Large intestine (tissue), 3 donors: ENCODE measurements around the gene HOXB7. TPM values are rescaled to one million over a fixed set of nuclear protein-coding genes. Genes with fewer than 3 reads are reported as not detected.

ENCODE experiments used
- DNase-seq, 2 donors: peaks; one replicate each; pipeline versions ENCODE4 v3.0.0 to v3.0.0-alpha.2; 2013
- H3K27ac ChIP-seq: one replicate; pipeline ENCODE4 v1.5.1; 2013; ENCODE audit warnings: low read length
- H3K27me3 ChIP-seq: 2 replicates; pipeline ENCODE4 v1.6.1; 2013; ENCODE audit warnings: low read length; ENCODE audit not compliant: control insufficient read depth, insufficient read depth
- H3K36me3 ChIP-seq: 2 replicates; pipeline ENCODE4 v1.6.1; 2013; ENCODE audit warnings: low read length; ENCODE audit not compliant: control insufficient read depth, insufficient read depth
- H3K4me1 ChIP-seq: one replicate; pipeline ENCODE4 v1.6.1; 2013; ENCODE audit warnings: low read length; ENCODE audit not compliant: control insufficient read depth, insufficient read depth
- H3K4me3 ChIP-seq: one replicate; pipeline ENCODE4 v1.5.1; 2013; ENCODE audit warnings: low read length
- H3K9me3 ChIP-seq: one replicate; pipeline ENCODE4 v1.6.1; 2013; ENCODE audit warnings: mild to moderate bottlenecking, low read depth, low read length, moderate library complexity; ENCODE audit not compliant: control insufficient read depth
- WGBS: methylation state at CpG from one replicate; pipeline ENCODE4 v1.1.5; 2013; ENCODE audit warnings: low lambda C conversion rate; ENCODE audit not compliant: insufficient coverage; 5-methylcytosine and 5-hydroxymethylcytosine counted together
- polyA plus RNA-seq: library from polyadenylated mRNA; unstranded; fragments of 120-200 nt; gene quantifications from one replicate; pipeline ENCODE4 v1.2.1, GENCODE V29; 2013

Gene HOXB7
- polyA plus RNA-seq, 1 donor, result 3.5 TPM

GRCh38 chr17:48628649-48629410 is 18.0 kb upstream of the HOXB7 start:
- Histone ChIP-seq H3K36me3 (no peaks in the 10 kb centered on the region), H3K9me3 (peaks cover 14% of the 10 kb centered on the region), H3K27ac (no peak overlapping the region), H3K4me3 (no peak overlapping the region), H3K4me1 (peaks cover 36% of the 10 kb centered on the region), H3K27me3 (peaks cover 99% of the 10 kb centered on the region)
- no CpG with 5 or more reads among the region's 5 CpGs for WGBS
- DNase-seq, result no peak

GRCh38 chr17:48627623-48628521 is 17.1 kb upstream of the HOXB7 start:
- Histone ChIP-seq H3K36me3 (no peaks in the 10 kb centered on the region), H3K4me1 (peaks cover 33% of the 10 kb centered on the region), H3K9me3 (peaks cover 9% of the 10 kb centered on the region), H3K4me3 (no peak overlapping the region), H3K27me3 (peaks cover 99% of the 10 kb centered on the region), H3K27ac (no peak overlapping the region)
- DNase-seq, result no peak
- WGBS, result no CpG with 5 or more reads among the region's 27 CpGs

GRCh38 chr17:48627118-48627597 is 16.3 kb upstream of the HOXB7 start:
- H3K36me3 ChIP-seq, result no peaks in the 10 kb centered on the region
- peaks cover 99% of the 10 kb centered on the region for H3K27me3 ChIP-seq
- H3K4me3 ChIP-seq, result no peak overlapping the region
- H3K27ac ChIP-seq, result no peak overlapping the region
- no peak for DNase-seq
- peaks cover 33% of the 10 kb centered on the region for H3K4me1 ChIP-seq
- WGBS, result no CpG with 5 or more reads among the region's 5 CpGs
- H3K9me3 ChIP-seq, result peaks cover 9% of the 10 kb centered on the region

- H3K4me1 ChIP-seq, result peaks cover 29% of the 10 kb centered on the region
These were observed 15.7 kb upstream of the HOXB7 start, which contains the start of gene HOXB9 for GRCh38 chr17:48626245-48627117. HOXB9 (minus strand) TSS chr17:48626358; CDS start chr17:48626269, 89 bp downstream.

GRCh38 chr17:48625495-48626244 is 14.9 kb upstream of the HOXB7 start:
- 0% methylated on average over 5 of the region's 69 CpGs for WGBS
- peaks cover 99% of the 10 kb centered on the region for H3K27me3 ChIP-seq

More at GRCh38 chr17:48626245-48627117, 15.7 kb upstream of the HOXB7 start, which contains the start of gene HOXB9:
- Histone ChIP-seq H3K4me3 (peak within 1 kb of the TSS; percentile 27), H3K27ac (peak within 1 kb of the TSS; percentile 21), H3K36me3 (no peaks in the 10 kb centered on the region), H3K27me3 (peaks cover 99% of the 10 kb centered on the region), H3K9me3 (peaks cover 10% of the 10 kb centered on the region)
- no peak for DNase-seq
- WGBS, result no CpG with 5 or more reads among the region's 50 CpGs

GRCh38 chr17:48624544-48625494 is 14.0 kb upstream of the HOXB7 start:
- Histone ChIP-seq H3K4me3 (peak overlapping the region; percentile 27), H3K27me3 (peaks cover 99% of the 10 kb centered on the region), H3K27ac (no peak overlapping the region), H3K36me3 (no peaks in the 10 kb centered on the region), H3K9me3 (peaks cover 16% of the 10 kb centered on the region), H3K4me1 (peaks cover 31% of the 10 kb centered on the region)
- 0% methylated on average over 4 of the region's 66 CpGs for WGBS
- no peak for DNase-seq

More at GRCh38 chr17:48625495-48626244, 14.9 kb upstream of the HOXB7 start:
- Histone ChIP-seq H3K36me3 (no peaks in the 10 kb centered on the region), H3K27ac (peak overlapping the region; percentile 21), H3K9me3 (peaks cover 13% of the 10 kb centered on the region), H3K4me3 (peak overlapping the region; percentile 27), H3K4me1 (peaks cover 29% of the 10 kb centered on the region)
- DNase-seq, result peak in 1 of 2 donors; percentile 40

GRCh38 chr17:48624118-48624517 is 13.3 kb upstream of the HOXB7 start:
- no peak for DNase-seq
- H3K4me1 ChIP-seq, result peaks cover 36% of the 10 kb centered on the region
- H3K36me3 ChIP-seq, result no peaks in the 10 kb centered on the region
- H3K4me3 ChIP-seq, result no peak overlapping the region
- WGBS, result no CpG with 5 or more reads among the region's 5 CpGs
- H3K27me3 ChIP-seq, result peaks cover 99% of the 10 kb centered on the region
- no peak overlapping the region for H3K27ac ChIP-seq
- H3K9me3 ChIP-seq, result peaks cover 14% of the 10 kb centered on the region

- Histone ChIP-seq H3K36me3 (no peaks in the 10 kb centered on the region), H3K27me3 (peaks cover 98% of the 10 kb centered on the region), H3K4me3 (no peak overlapping the region), H3K27ac (no peak overlapping the region), H3K4me1 (peaks cover 36% of the 10 kb centered on the region), H3K9me3 (peaks cover 14% of the 10 kb centered on the region)
- no peak for DNase-seq
- WGBS, result 0% methylated on average over 1 of the region's 4 CpGs
These were observed 12.8 kb upstream of the HOXB7 start for GRCh38 chr17:48623583-48623982.
